GM18858 (cell line): Measurements from ENCODE around the gene EPDR1.

Experiments
- ATAC-seq: cut with Tn5 transposase; IDR thresholded peaks from one replicate; pipeline ENCODE4 v1.9.1; 2021; ENCODE audit not compliant: unreplicated experiment

Gene EPDR1

DNA sequence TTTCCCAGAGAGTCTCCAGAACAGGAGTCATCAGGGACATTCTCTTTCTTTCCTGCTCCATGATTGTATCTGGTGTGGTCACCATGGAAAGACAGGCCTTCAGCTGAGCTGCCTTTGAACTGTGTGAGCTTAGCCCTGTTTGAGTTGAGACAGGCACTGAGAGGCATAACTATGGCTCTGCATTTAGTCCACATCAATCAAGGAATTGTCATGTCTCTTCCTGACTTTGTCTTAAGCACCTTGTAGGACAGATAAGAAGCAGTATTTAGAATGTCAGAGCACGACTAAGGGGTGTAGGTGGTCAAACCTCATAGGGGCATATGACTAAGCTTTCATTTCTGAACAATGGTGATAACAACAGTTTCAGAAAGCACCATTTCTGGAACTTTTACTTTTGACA lies 53.5 kb downstream of the EPDR1 start:
- no peak for ATAC-seq

DNA sequence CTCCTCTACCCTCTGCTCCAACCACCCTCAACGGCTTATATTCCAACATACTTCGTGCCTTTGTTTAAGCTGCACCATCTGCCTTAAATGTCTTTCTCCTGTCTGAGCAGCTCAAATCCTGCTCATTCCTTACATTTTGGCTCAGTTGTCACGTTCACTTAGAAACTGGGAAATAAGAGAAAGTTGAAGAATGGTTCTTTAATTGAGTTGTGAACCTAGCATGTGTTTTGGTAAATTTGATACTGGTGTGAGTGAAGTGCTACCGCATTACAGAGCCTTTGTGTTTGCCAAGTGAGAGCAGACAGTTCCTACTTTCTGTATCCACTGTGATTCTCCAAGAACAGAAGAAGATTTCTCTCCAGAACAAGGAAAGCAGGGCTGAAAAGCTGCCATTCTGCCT lies 54.3 kb downstream of the EPDR1 start:
- no peak for ATAC-seq

DNA sequence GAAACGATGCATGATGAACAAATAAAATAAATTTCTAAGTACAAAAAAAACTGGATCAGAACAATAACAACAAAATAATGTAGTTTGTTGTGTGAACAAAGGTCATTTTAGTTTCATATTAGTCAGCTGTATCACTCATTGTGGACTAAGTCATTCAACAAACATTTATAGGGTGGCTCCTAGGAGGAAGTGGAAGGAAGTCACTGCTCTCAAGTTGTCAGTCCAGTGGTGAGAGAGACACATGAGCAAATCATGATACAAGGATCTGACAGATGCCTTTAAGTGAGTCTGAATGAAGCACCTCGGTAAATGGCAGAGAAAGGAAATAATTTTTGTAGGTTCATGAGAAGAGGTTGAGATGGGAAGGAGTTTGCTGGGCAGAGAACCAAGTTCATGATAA lies 56.8 kb downstream of the EPDR1 start:
- ATAC-seq, result no peak

DNA sequence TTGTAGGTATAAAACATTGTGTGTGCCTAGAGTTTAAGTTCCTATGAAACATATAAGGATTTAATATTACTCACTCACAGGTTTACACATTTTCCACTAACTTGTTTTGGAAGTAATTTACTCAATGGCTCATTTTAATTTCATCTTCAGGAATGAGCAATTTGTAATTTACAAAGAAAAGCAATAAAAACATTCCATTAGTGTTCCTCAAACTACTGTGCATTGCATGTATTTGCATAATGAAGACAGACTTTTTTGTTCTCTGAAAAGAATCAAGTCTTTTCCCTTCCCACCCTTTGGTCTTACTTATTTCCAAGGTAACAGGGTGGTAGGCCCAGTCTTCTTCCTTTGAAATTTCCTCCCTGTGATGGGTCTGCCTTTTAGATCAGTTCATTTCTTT lies 61.2 kb downstream of the EPDR1 start:
- ATAC-seq, result no peak

DNA sequence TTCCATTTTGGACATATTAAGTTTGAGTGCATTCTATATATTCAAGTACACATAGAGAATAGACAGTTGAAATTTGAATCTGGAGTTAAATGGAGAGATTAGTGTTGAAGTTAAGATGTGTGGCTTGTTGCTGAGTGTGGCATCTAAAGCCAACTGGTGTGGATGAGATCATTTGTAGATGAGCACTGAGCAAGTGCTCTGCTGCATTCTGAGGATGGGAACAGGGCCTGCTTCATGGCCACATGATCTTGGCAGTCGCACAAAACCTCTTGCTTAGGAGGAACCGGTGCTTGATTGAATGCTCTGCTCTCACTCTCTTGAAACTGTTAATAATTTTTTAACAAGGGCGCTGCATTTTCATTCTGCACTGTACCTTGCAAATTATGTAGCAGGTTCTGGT lies 62.0 kb downstream of the EPDR1 start:
- ATAC-seq, result no peak

DNA sequence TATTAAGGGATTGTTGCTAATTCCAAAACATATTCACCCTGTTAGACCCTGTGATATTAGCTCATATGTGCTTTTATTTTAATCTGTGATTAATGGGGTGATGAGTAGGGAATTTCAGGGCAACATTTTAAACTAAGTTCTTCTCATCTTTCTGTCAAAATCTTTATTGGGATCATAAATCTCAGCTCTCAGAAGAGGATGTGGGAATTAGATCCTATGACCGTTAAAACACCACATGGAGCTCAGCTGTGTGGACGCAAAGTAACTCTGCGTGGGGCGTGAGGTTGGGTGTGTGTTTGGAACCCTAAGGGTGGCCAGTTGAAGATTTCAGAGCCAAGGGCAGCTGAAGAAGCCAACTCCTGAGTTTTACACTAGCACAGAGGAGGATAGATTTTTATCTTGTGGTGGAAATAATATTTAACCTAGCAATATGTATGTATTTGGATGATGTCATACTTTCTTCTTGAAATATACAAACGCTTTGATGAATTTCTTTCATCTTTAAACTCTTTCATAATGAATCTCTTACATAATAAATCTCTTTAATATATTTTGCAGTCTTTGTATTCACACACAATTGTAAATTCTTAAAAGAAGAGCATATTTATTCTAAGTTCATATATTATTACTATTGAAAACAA lies 64.4 kb downstream of the EPDR1 start:
- no peak for ATAC-seq

DNA sequence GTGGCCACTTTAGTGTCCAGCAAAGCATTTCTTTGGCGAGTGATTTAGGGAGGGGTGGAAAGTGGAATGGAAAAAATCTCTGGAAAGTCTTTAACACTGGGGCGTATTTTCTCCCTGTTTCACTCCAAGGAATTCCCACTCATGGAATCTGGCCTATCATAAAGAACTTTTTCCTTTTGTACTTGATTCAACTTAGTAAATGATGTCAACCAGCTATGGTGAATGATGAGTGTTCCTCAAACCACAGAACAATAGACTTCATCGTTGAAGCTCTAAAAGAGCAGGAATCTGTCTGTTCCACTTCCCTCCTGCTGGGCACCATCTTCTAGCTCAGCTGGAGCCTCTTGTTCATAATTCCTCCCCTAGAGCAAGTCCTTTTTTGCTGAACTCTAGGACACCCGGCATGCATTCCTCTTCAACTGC lies 66.5 kb downstream of the EPDR1 start:
- ATAC-seq, result no peak

DNA sequence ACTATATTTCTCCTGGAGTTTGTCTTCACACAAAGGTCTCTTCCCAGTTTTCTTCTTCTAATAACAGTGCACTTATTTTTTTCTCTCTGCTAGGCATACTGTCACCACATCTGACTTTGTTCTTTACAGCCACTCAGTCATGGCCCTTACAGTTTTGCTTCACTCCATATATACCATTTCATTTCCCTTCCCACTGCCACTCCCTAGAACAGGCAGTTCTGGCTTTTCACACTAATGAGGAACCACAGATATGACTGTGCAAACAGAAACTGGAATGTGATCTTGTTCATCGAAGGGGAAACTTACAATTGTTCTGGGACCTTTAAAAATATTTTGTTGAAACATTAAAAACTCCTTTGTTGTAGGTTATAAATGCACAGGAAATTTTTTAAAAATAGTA lies 67.3 kb downstream of the EPDR1 start:
- ATAC-seq, result no peak

DNA sequence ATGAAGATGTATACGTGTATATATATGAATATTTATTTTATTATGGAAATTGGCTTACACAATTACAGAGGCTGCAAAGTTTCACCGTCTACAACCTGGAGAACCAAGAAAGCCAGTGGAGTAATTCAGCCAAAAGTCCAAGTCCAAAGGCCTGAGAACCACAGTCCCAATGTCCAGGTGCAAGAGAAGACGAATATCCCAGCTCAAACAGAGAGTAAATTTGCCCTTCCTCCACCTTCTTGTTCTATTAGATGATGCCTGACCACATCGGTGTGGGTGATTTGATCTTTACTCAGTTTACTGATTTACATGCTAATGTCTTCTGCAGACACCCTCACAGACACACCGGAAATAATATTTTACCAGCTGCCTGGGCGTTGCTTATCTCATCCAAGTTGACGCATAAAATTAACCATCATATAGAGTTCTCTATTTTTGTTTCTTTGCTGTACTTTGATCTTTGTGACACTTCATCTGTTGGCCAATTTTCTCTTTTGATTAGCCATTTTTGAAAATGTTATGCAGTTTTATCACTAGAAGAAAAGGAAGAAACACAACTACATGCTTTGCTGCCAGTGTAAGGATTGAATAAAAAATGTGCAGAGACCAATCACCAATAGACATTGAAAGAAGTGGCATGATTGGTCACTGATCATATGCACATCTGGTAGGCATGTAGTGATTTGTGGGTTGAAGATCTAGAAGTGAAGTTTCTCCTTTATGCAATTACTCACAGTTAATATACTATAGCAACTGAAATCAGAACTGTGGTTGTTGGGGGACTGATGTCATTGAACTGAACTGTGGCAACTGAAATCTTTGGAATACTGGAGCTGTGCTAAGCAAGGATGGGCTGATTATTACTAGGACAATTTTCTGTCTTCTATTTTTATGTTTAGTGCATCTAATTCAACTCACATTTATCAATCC lies 68.5 kb downstream of the EPDR1 start:
- ATAC-seq, result no peak

DNA sequence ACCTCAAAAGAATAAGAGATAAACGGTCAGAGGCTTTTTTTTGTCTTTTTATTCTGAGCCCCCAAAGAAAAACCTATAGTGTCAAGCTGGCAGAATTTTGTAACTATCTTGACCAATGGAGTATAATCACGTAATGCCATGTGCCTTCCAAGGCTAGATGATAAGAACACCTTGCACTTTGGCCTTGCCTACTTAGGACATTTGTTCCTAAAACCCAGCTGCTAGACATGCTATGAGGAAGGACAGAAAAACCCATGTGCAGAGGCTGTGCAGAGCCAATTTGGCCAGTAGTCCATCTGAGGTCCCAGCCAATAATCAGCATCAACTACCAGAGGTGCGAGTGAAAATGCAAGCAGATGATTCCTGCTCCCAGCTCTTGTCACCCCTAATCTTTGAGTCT lies 69.9 kb downstream of the EPDR1 start:
- ATAC-seq, result no peak

DNA sequence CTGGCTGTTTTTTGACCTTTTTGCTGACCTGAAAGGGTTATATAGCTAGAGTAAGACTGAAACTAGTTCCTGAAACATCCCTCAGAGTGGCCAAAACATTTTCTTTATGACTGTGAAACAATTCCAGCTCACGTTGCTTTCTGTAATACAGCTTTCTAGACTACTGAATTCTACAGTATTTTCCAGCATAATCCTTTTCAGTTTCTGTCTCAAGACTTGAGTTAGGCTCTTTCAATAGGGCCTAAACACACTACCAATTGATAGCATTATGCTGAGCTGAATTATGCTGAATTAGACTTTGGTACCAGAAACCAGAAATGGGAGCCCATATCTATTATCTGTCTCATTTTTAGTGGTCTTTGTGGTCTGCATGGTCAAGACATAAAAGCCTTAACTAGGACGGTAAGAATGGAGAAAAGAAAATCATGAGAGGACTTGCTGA lies 72.6 kb downstream of the EPDR1 start:
- ATAC-seq, result no peak

DNA sequence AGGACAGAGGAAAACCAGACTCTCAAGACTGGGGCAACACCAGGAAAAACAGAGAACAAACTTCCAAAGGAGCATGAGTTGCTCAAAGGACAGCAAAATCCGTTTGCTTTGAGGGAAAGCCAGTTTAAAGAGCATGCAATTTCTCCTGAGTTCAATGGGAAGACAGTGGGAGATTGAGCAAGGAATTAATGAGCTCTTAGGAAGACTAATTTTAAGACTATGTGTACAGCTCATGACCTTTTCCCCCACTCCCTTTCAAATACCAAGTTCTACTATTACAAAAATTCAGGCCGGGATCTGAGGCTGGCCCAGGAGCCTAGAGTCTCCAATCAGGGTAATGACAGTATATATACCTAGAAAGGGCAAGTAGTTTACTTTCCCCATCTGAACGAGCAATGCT lies 79.2 kb downstream of the EPDR1 start:
- ATAC-seq, result no peak

DNA sequence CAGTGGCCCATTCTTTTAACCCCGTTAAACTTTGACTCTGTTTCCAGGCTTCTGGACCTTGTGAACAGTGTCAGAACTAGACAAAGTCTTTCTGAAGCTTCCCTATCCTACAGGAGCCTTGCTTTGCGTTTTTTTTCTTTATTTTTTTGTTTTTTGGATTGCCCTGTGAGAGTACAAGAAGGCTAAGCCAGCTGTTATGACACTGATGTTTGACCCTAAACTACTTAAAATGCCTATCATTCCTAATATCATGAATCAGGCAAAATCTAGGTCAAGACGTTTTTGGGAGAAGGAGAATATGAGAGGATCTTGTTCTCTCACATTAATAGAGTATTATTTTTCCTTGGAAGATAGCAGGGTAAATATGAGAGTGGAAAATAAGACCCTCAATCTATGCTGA lies 79.8 kb downstream of the EPDR1 start:
- no peak for ATAC-seq
